Thyroid gland (tissue), 4 donors: ENCODE data around the gene ARHGAP24. TPM values are rescaled to one million over a fixed set of nuclear protein-coding genes. Genes with fewer than 3 reads are reported as not detected.
A peak's percentile ranks its signal among the peaks of the same experiment; 100 is the strongest.

Experiments
- DNase-seq, 2 donors: peaks; one replicate each; pipeline ENCODE4 v3.0.0-alpha.2; 2019
- H3K27ac ChIP-seq, 3 donors: fragments of 200-600 bp; sonication (generic); 1 replicate in 2 of 3; 2 replicates in 1 of 3; pipeline ENCODE4 v1.5.1; 2016 to 2019; ENCODE audit warnings: mild to moderate bottlenecking in 1 of 3, moderate library complexity in 1 of 3
- H3K27me3 ChIP-seq: fragments of 200-600 bp; sonication (generic); one replicate; pipeline ENCODE4 v1.5.1; 2019
- H3K36me3 ChIP-seq, 2 donors: fragments of 200-600 bp; sonication (generic); one replicate each; pipeline ENCODE4 v1.5.1; 2016 to 2019
- H3K4me1 ChIP-seq, 2 donors: fragments of 200-600 bp; sonication (generic); one replicate each; pipeline ENCODE4 v1.5.1; 2017 to 2019
- H3K4me3 ChIP-seq, 3 donors: fragments of 200-600 bp; sonication (generic); replicated peaks in 1 of 3; 1 replicate in 2 of 3; 2 replicates in 1 of 3; pipeline ENCODE4 v1.5.1; 2016; ENCODE audit warnings: mild to moderate bottlenecking in 1 of 3
- H3K9me3 ChIP-seq: fragments of 200-600 bp; sonication (generic); one replicate; pipeline ENCODE4 v1.5.1; 2017
- POLR2A ChIP-seq, 2 donors: fragments of 450-650 bp; IDR thresholded peaks; one replicate each; pipeline ENCODE4 v1.6.1; 2017; ENCODE audit warnings: antibody characterized with exemption in 2 of 2, mild to moderate bottlenecking in 2 of 2, moderate library complexity in 1 of 2
- WGBS, 2 donors: methylation state at CpG; one replicate each; pipeline ENCODE4 v1.1.5; 2017; 5-methylcytosine and 5-hydroxymethylcytosine counted together
- intact Hi-C: fragments of 100-400 bp; cut with DNase I; formaldehyde crosslinking; loops from one replicate; pipeline ENCODE4 v1.15.1; 2023
- total RNA-seq, 4 donors: library from RNA; depleted of rRNA; stranded (reverse); fragments of >200 nt; gene quantifications; one replicate each; pipeline ENCODE4 v1.2.3, GENCODE V29; 2016
- TF ChIP-seq, protein P1 (sequence below), 6 experiments: fragments of 200-600 bp in 3 of 6; fragments of 450-650 bp in 3 of 6; sonication (generic) in 3 of 6; IDR thresholded peaks; one replicate each; pipeline ENCODE4 v1.5.1; 2016 to 2019; ENCODE audit warnings: antibody characterized with exemption in 6 of 6, mild to moderate bottlenecking in 2 of 6, inconsistent platforms in 1 of 6, moderate library complexity in 1 of 6

The ARHGAP24 gene
- total RNA-seq, 4 donors from 2014 or later = 20.8 to 70.3 (median 52.4) TPM

DNA sequence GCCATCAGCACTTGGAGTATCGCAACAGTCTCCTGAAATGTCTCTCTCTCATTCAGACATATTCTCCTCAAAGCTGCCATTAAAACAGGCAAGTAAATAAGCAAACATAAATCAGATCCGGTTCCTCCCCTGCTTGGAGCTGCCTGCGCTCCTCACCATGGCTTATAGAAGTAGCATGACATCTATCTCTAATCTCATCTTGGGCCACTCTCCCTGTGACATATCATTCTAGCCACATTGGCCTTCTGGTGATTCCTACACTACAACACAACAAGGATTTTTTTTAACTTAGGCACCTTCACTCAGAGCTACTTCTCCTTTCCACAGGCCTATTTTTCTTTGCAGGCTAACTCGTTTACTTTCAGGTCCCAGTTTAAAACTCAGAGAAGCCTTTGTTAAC is 387.9 kb downstream of the ARHGAP24 start:
- WGBS, 2 donors = 91 to 93% methylated on average over 4 of the region's 4 CpGs
- H3K4me3 ChIP-seq = no peak overlapping the region
- TF ChIP-seq POLR2A (IDR thresholded peaks at IDR 0.05) = no peak
- TF ChIP-seq, protein P1, sequence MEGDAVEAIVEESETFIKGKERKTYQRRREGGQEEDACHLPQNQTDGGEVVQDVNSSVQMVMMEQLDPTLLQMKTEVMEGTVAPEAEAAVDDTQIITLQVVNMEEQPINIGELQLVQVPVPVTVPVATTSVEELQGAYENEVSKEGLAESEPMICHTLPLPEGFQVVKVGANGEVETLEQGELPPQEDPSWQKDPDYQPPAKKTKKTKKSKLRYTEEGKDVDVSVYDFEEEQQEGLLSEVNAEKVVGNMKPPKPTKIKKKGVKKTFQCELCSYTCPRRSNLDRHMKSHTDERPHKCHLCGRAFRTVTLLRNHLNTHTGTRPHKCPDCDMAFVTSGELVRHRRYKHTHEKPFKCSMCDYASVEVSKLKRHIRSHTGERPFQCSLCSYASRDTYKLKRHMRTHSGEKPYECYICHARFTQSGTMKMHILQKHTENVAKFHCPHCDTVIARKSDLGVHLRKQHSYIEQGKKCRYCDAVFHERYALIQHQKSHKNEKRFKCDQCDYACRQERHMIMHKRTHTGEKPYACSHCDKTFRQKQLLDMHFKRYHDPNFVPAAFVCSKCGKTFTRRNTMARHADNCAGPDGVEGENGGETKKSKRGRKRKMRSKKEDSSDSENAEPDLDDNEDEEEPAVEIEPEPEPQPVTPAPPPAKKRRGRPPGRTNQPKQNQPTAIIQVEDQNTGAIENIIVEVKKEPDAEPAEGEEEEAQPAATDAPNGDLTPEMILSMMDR (IDR thresholded peaks at IDR 0.05) = no peak
- no peaks in the 10 kb centered on the region for H3K36me3 ChIP-seq
- DNase-seq = no peak
- H3K27ac ChIP-seq = peak overlapping the region in 2 of 3 donors; percentile 76 to 79
- intact Hi-C loops = no loop called here
- peaks cover 23 to 47% of the 10 kb centered on the region in 2 donors for H3K4me1 ChIP-seq
- H3K9me3 ChIP-seq = no peaks in the 10 kb centered on the region
- H3K27me3 ChIP-seq = no peaks in the 10 kb centered on the region

DNA sequence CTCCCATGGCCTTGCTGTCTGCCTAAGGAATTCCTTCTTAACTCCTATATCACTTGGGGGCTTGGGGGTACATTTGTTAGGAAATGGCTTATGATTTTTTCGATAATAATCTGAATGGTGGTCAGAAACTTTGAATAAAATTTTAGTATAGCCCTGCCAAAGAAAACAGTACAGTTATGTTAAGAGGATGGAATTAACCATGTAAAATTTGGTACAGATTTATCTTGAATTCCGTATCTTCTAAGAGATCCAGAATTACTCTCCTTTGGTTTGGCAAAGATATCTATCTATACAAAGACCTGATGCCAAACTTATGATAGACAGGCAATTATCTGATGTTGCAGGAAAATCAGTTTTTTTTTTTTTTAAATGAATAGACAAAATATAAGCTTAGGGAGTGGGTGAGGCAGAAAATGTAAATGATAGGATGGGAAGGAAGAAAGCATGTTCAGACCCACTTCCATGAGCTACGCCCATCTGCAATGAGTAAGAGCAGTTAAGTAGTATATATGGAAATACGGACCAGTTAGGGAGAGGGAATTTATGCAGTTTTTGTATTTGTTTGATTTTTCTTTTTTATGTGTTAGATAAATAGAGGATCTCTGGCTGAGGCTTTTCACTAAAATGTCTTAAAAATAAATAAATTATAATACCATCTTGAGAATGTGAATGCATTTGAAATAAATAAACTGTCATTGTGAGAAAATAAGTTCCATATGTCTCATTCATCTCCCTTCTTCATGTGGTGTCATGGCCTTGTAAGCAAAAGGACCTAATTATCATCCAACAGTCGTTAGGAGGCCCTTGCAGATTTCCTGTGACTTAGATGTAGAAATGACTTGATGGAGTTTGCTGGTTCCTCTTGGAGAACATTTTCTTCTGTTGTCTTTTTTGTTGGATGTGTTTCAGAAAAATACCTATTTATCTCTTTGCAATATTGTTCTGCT is 389.6 kb downstream of the ARHGAP24 start:
- 71 to 73% methylated on average over 5 of the region's 5 CpGs for WGBS, 2 donors
- H3K4me1 ChIP-seq = peaks cover 30 to 47% of the 10 kb centered on the region in 2 donors
- intact Hi-C loops = no loop called here
- no peaks in the 10 kb centered on the region for H3K9me3 ChIP-seq
- no peak for DNase-seq
- H3K4me3 ChIP-seq = no peak overlapping the region
- TF ChIP-seq, protein P1 (IDR thresholded peaks at IDR 0.05) = no peak
- TF ChIP-seq POLR2A (IDR thresholded peaks at IDR 0.05) = no peak
- H3K27me3 ChIP-seq = no peaks in the 10 kb centered on the region
- no peaks in the 10 kb centered on the region for H3K36me3 ChIP-seq
- peak overlapping the region; percentile 54 to 79 (median 76) for H3K27ac ChIP-seq

DNA sequence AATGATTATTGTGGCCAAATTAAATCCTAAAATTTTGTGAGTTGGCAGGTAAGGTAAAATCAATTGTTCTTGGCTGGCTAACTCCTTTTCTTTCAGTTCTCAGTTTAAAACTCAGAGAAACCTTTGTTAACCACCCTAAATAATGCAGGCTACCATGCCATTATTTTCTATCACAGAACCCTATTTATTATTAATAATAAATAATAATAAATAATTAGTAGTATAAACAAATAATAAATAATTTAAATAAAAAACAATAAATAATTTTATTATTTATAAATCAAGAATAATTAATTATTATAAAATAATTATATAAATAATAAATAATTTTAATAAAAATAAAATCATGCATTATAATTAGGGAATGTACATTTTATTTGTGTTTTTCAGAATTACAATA is 390.3 kb downstream of the ARHGAP24 start:
- H3K27me3 ChIP-seq = no peaks in the 10 kb centered on the region
- no peaks in the 10 kb centered on the region for H3K9me3 ChIP-seq
- no peak overlapping the region for H3K4me3 ChIP-seq
- intact Hi-C loops = no loop called here
- no peaks in the 10 kb centered on the region for H3K36me3 ChIP-seq
- no peak for DNase-seq
- H3K4me1 ChIP-seq = peaks cover 32 to 41% of the 10 kb centered on the region in 2 donors
- TF ChIP-seq, protein P1 (IDR thresholded peaks at IDR 0.05) = no peak
- TF ChIP-seq POLR2A (IDR thresholded peaks at IDR 0.05) = no peak
- no peak overlapping the region for H3K27ac ChIP-seq

DNA sequence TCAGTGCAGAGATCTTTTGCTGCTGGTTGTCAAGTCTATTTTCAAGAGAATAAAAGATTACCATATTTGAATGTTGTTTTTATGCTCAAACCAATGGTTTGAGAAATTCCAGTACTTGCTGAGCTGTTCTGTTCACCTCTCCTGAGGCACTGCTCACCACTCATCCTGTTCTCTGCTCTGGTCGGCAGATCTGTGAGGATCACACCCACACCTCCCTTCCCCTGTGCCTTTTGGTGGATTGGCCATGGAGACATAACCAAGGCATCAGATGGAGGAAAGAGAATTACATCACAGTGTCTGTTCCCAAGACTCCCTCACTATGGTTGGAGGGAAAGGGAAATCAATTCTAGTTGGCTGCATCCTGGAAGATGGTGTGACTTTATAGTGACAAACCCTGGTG is 391.6 kb downstream of the ARHGAP24 start:
- peak overlapping the region in 2 of 3 donors; percentile 46 to 54 for H3K27ac ChIP-seq
- 5 to 20% methylated on average over 1 of the region's 1 CpG for WGBS, 2 donors
- peaks cover 27 to 31% of the 10 kb centered on the region in 2 donors for H3K4me1 ChIP-seq
- H3K9me3 ChIP-seq = no peaks in the 10 kb centered on the region
- H3K4me3 ChIP-seq = no peak overlapping the region
- no peaks in the 10 kb centered on the region for H3K27me3 ChIP-seq
- DNase-seq = peak; percentile 31 to 44
- H3K36me3 ChIP-seq = no peaks in the 10 kb centered on the region
- intact Hi-C loops = no loop called here
- peak in 1 of 2 donors; percentile 17 for TF ChIP-seq POLR2A (IDR thresholded peaks at IDR 0.05)
- TF ChIP-seq, protein P1 (IDR thresholded peaks at IDR 0.05) = no peak

DNA sequence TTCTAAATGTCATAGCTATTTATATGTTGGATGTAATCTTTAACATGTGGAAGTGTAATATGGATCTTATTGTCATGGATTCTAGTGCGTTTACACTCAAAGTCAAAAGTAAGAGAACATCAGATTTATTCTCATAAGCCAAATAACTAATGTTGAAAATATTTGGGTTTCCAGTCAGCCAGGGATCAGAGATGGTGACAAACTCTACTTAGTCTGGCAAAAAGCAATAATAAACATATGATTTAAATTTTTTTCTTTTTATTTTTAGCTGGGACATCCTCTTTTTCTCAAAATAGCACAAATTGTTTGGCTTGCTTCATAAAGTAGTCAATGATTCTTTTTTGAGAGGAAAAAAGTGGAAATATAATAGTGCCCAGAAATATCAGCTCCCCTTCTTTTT is 392.3 kb downstream of the ARHGAP24 start:
- TF ChIP-seq, protein P1 (IDR thresholded peaks at IDR 0.05) = no peak
- no peak for TF ChIP-seq POLR2A (IDR thresholded peaks at IDR 0.05)
- no peak overlapping the region for H3K4me3 ChIP-seq
- peak overlapping the region in 1 of 3 donors; percentile 46 for H3K27ac ChIP-seq
- H3K36me3 ChIP-seq = no peaks in the 10 kb centered on the region
- intact Hi-C loops = no loop called here
- peaks cover 25 to 26% of the 10 kb centered on the region in 2 donors for H3K4me1 ChIP-seq
- H3K27me3 ChIP-seq = no peaks in the 10 kb centered on the region
- no peaks in the 10 kb centered on the region for H3K9me3 ChIP-seq
- 75 to 90% methylated on average over 1 of the region's 1 CpG for WGBS, 2 donors
- DNase-seq = no peak
